ENCODE data around the gene PSTPIP1.

PSTPIP1 gene

DNA sequence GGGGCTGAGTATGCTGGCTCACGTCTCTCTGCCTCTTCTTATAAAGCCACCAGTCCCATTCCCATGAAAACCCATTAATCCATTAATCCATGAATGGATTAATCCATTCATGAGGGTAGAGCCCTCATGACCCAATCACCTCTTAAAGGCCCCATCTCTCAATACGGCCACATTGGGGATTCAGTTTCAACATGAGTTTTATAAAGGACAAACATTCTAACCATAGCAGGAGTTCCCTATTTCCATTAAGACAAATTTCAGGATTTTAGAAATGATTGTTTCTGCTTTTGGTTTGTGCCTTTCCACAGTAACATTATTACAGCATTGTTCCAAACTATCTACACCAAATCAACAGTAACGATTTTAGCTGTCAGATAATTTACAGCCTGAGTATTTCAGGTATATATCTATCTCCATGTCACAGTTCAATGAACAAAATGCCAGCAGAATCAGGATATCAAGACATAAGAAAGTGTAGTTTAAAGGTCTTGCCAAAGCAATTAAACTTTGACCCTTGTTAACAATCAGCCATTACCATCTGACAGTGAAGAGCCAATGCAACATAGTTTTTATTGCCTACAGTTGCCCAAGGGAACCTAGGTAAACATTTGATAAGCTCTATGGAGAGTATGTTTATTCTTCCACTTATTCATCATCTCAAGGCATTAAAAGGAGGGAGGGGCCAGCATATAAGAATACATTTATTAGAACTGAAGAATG, 72.2 kb downstream of the PSTPIP1 start:
- Mint-ChIP-seq H3K4me1 (ENCODE audit: low read depth) (peaks cover 76% of the 10 kb centered on the region), H3K27ac (peak overlapping the region; percentile 60), H3K36me3 (ENCODE audit: low read depth) (peaks cover 19% of the 10 kb centered on the region), H3K27me3 (no peaks in the 10 kb centered on the region), H3K9me3 (no peaks in the 10 kb centered on the region), H3K4me3 (peak overlapping the region; percentile 44)

DNA sequence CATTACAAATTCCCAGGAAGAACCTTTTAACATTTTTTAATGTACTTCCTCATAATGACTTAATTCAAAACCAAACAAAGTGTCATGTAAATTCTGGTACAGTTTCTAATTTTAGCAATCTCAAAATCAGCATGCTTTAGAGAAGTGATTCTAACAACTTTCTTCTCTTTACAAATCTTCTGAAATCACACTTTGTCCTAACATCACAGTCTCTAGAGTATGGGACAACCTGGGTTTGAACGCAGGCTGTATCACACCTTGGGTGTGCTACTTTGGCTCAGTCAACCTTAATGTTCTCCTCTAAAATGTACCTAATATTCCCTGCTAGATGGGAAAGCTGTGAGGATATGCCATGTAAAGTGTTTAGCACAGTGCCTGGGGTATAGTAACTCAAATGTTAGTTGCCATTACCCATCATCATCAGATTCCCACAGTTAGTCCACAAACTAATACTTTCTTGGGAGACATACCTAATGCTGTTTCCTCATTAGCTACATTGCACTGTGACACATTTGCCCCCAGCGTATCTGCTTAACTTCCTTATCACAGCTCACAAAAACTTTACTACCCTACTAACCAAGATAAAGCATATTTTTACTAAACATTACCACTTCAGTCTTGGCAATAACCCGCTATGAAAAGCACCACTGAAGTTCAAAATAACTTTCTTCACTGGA, 72.9 kb downstream of the PSTPIP1 start:
- Mint-ChIP-seq H3K36me3 (ENCODE audit: low read depth) (peaks cover 19% of the 10 kb centered on the region), H3K4me1 (ENCODE audit: low read depth) (peaks cover 70% of the 10 kb centered on the region), H3K27ac (no peak overlapping the region), H3K9me3 (no peaks in the 10 kb centered on the region), H3K27me3 (no peaks in the 10 kb centered on the region), H3K4me3 (peak overlapping the region; percentile 44)

DNA sequence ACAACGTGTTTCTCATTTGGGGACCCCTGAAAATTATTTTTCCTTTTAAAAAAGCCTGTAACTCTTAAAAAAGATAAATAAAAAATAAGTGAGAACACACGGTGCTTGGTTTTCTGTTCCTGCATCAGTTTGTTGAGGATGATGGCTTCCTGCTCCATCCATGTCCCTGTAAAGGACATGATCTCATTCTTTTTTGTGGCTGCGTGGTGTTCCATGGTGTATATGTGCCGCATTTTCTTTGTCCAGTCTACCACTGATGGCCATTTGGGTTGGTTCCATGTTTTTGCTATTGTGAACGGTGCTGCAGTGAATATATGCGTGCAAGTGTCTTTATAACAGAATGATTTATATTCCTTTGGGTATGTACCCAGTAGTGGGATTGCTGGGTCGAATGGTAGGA, 73.7 kb downstream of the PSTPIP1 start:
- peaks cover 62% of the 10 kb centered on the region for H3K4me1 Mint-ChIP-seq (ENCODE audit: low read depth)
- peak overlapping the region; percentile 1 for H3K4me3 Mint-ChIP-seq
- no peaks in the 10 kb centered on the region for H3K27me3 Mint-ChIP-seq
- no peak overlapping the region for H3K27ac Mint-ChIP-seq
- H3K36me3 Mint-ChIP-seq (ENCODE audit: low read depth), result peaks cover 19% of the 10 kb centered on the region
- H3K9me3 Mint-ChIP-seq, result no peaks in the 10 kb centered on the region

DNA sequence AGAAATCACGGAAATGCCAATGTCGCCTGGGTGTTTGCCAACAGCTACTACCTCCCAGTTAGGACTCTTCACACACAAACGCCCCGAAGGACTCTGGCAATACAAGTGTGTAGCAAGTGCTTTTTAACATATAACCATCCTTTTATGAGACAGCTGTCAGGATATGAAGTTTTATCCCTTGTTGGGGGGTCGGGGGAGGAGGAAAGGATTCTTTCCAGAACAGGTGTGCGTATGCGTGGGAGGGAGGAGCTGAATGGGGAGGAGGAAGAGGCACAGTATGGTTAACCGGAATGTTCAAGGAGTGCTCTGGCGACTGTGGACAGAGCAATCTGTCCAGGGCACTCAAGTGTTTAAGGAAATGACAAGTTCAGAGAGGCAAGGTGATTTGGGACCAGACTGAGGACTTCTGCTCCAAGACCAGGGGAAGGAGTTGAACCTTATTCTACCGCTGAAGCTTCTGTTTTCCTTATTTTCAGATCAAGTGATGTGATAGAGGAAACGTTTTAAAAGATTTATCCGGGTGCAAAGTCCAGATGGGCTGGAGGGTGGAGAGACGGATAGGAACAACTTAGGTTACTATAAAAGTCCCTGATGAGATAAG, 74.7 kb downstream of the PSTPIP1 start:
- H3K9me3 Mint-ChIP-seq, result no peaks in the 10 kb centered on the region
- H3K27ac Mint-ChIP-seq, result peak overlapping the region; percentile 85
- H3K36me3 Mint-ChIP-seq (ENCODE audit: low read depth), result peaks cover 14% of the 10 kb centered on the region
- peak overlapping the region; percentile 85 for H3K4me3 Mint-ChIP-seq
- peaks cover 52% of the 10 kb centered on the region for H3K4me1 Mint-ChIP-seq (ENCODE audit: low read depth)
- no peaks in the 10 kb centered on the region for H3K27me3 Mint-ChIP-seq

DNA sequence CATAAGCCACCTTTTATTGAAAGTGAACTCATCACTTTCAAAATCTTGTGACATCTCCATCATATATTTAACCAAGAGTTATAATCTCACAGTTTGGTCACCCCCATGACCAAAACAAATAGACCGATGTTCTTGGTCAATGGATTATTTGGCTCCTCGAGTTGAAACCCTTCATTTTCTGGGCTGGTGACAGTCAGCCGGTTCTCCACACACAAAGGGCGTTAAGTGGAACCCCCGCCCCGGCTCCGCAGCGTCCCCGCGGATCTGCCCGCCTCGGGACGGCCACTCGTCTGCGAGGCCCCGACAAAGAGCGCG, 75.2 kb downstream of the PSTPIP1 start:
- Mint-ChIP-seq H3K4me1 (ENCODE audit: low read depth) (peaks cover 47% of the 10 kb centered on the region), H3K27ac (peak overlapping the region; percentile 85), H3K4me3 (peak overlapping the region; percentile 85), H3K36me3 (ENCODE audit: low read depth) (peaks cover 14% of the 10 kb centered on the region), H3K9me3 (no peaks in the 10 kb centered on the region), H3K27me3 (no peaks in the 10 kb centered on the region)

DNA sequence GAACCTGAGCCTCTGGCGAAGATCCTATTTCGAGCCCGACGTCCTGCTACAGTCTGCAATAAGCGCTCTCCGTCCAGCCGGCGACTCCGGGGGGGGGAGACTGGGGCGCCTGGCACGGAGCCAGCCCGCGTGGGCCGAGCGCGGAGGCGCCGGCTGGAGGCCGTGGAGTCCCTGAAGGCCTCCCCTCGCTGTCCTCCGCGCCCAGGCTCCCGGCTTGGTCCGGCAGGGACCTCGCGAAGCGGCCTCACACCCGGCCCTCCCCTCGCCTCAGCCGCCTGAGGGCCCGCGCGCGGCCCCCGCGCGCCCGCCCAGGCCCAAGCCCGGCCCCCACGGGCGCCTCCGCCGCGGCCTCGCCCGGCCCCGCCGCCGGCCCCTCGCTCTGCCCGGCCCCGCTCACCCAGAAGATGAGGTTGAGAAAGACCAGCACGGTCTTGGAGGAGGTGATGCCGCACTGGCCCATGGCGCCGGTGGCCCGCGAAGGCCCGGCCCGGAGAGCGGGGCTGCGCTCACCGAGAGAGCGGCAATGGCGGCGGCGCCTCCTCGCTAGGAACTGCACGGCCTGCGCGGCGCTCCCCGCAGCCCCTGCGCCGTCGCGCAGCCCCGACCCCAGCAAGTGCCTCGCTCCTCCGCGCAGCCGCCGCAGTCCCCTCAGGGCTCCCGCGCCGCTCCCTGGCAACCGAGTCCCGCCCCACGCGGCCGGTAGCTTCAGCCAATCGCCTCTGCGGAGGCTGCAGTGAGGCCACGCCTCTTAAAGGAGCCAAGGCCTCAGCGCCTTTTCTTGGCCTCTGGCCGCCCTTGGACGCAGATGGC, 75.8 kb downstream of the PSTPIP1 start, which contains the start of gene TSPAN3:
TSS of gene TSPAN3 (minus strand) at position 615 of the 810 bp plus-strand sequence. CDS start at position 460, 155 bp downstream.
- H3K36me3 Mint-ChIP-seq (ENCODE audit: low read depth), result peaks cover 14% of the 10 kb centered on the region
- no peaks in the 10 kb centered on the region for H3K27me3 Mint-ChIP-seq
- H3K4me3 Mint-ChIP-seq, result peak within 1 kb of the TSS; percentile 85
- H3K4me1 Mint-ChIP-seq (ENCODE audit: low read depth), result peaks cover 46% of the 10 kb centered on the region
- no peaks in the 10 kb centered on the region for H3K9me3 Mint-ChIP-seq
- H3K27ac Mint-ChIP-seq, result peak within 1 kb of the TSS; percentile 85

DNA sequence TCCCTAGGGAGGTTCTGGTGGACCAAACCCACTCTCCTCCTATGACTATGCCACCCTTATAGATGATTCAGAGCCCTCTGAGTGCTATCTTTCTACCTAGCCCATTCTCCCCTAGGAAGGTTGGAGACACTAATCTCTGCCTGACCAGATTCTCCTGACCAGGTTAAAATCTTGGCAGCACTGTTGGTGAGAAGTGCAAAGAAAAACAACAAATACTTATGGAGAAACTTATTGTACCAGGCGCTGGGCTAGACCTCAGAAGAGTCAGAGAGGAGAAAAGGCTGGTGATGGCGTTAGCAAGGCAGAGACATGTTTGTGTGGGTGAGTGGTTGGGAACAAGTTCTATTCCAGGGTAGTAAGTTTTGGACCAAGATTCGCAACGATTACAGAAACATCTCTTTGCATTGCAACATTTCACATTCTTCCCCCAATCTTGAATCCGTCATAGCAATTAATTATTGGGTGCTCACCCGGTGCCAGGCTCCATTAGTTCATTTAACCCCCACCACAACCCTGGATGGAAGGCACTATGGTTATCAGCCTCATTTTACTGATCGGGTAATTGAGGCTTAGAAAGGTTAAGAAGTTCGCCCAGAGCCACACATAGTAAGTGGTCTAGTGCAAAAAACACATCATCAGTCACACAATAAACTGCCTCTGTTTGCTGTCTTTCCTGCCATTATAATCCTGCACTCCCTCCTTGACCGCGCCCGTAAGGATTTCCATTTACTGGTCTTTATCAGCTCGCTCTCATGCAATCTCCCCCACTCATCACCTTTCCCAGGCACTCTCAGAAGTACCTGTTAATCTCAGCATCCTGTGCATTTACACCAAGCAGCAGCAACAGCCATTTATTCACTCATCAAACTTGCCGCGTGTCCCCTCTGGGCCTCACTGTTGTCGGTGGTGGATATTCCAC, 76.6 kb downstream of the PSTPIP1 start:
- H3K4me3 Mint-ChIP-seq, result peak overlapping the region; percentile 68
- no peaks in the 10 kb centered on the region for H3K27me3 Mint-ChIP-seq
- H3K36me3 Mint-ChIP-seq (ENCODE audit: low read depth), result peaks cover 12% of the 10 kb centered on the region
- H3K4me1 Mint-ChIP-seq (ENCODE audit: low read depth), result peaks cover 44% of the 10 kb centered on the region
- H3K27ac Mint-ChIP-seq, result peak overlapping the region; percentile 66
- no peaks in the 10 kb centered on the region for H3K9me3 Mint-ChIP-seq

DNA sequence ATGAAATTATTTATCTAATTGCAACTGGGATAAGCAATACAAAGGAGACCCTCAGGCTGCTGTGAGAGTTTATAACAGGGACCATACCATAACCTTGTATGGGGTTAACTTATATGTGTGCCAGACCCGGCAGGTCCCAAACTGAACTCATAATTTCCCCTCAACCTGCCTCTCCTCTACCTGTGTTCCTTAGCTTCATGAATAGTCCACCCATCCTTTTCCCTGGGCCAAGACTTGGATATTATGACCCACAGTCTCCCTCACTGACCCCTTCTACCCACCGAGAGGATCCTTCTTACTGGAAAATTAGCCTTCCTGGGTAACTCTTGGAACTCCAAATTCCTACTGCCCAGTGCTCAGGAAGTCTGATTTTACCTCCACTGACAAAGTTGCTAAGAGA, 79.4 kb downstream of the PSTPIP1 start:
- H3K4me3 Mint-ChIP-seq, result no peak overlapping the region
- H3K9me3 Mint-ChIP-seq, result no peaks in the 10 kb centered on the region
- H3K36me3 Mint-ChIP-seq (ENCODE audit: low read depth), result no peaks in the 10 kb centered on the region
- H3K4me1 Mint-ChIP-seq (ENCODE audit: low read depth), result peaks cover 18% of the 10 kb centered on the region
- H3K27me3 Mint-ChIP-seq, result no peaks in the 10 kb centered on the region
- H3K27ac Mint-ChIP-seq, result no peak overlapping the region

DNA sequence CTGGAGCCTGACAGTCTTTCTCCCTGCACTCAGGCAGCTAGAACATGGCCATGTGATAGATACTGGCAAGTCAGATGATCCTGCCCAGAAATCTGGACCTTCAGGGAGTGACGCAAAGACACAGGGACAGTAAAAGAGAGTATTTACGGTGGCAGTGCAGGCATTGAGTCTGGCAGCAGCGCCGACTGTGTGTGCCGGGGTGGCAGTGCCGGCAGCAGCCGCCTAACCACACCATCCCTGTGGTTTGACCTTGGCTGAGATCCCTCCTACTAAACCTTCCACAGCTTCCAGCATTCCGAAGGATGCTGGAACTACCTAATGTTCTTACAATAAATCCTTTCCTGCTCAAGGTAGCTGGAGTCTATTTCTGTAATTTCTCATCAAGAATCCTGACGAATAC, 80.6 kb downstream of the PSTPIP1 start:
- H3K27ac Mint-ChIP-seq, result no peak overlapping the region
- no peaks in the 10 kb centered on the region for H3K36me3 Mint-ChIP-seq (ENCODE audit: low read depth)
- no peak overlapping the region for H3K4me3 Mint-ChIP-seq
- H3K27me3 Mint-ChIP-seq, result no peaks in the 10 kb centered on the region
- no peaks in the 10 kb centered on the region for H3K9me3 Mint-ChIP-seq
- peaks cover 11% of the 10 kb centered on the region for H3K4me1 Mint-ChIP-seq (ENCODE audit: low read depth)

DNA sequence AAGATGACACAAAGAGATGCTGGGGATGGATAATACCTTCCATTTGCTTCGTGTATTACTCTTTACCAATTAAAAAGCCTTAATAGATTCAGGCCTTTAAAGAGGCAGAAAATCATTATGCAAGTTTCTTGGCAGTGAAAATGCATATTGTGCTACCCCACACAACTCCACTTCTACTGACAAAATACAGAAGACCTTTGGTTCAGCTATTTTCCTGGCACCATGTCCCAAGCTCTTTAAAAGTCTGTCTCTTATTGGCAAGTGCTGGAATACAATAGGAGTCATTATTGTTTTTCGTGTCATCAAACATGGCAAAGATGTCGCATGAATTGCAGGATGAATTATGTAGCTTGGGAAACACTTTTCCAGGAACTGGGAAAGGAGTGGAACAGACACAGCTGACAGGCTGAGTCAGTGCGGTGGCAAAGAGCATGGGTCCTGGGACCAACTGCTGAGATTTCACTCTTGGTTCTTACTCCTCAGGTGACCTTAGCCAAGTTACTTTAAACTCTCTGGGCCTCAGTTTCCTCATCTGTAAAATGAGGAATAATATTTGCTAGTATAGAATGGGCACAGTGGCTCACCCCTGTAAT, 81.5 kb downstream of the PSTPIP1 start:
- H3K4me1 Mint-ChIP-seq (ENCODE audit: low read depth), result peaks cover 8% of the 10 kb centered on the region
- no peak overlapping the region for H3K27ac Mint-ChIP-seq
- H3K27me3 Mint-ChIP-seq, result no peaks in the 10 kb centered on the region
- no peaks in the 10 kb centered on the region for H3K36me3 Mint-ChIP-seq (ENCODE audit: low read depth)
- no peak overlapping the region for H3K4me3 Mint-ChIP-seq
- no peaks in the 10 kb centered on the region for H3K9me3 Mint-ChIP-seq

DNA sequence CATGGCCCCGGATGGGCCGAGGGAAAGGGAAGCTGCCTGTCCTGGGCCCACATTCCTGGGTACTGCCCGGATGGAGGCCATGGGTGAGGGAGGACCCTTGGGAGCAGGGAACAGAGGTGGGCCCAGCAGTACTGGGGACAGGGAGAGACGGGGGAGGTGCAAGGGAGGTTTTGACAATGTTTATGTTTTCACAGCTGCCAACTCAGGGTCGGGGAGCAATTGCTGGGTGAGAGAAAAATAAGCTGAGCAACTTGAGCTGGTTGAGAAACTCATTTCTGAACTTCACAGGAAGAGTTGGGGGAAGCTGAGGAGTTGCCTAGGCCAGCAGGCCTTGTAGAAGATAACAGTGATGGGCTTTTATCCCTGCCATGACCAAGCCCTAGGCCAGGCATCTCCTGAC, 87.0 kb downstream of the PSTPIP1 start:
- Mint-ChIP-seq H3K36me3 (ENCODE audit: low read depth) (no peaks in the 10 kb centered on the region), H3K9me3 (no peaks in the 10 kb centered on the region), H3K27me3 (no peaks in the 10 kb centered on the region), H3K4me1 (ENCODE audit: low read depth) (peaks cover 32% of the 10 kb centered on the region), H3K27ac (no peak overlapping the region), H3K4me3 (no peak overlapping the region)

DNA sequence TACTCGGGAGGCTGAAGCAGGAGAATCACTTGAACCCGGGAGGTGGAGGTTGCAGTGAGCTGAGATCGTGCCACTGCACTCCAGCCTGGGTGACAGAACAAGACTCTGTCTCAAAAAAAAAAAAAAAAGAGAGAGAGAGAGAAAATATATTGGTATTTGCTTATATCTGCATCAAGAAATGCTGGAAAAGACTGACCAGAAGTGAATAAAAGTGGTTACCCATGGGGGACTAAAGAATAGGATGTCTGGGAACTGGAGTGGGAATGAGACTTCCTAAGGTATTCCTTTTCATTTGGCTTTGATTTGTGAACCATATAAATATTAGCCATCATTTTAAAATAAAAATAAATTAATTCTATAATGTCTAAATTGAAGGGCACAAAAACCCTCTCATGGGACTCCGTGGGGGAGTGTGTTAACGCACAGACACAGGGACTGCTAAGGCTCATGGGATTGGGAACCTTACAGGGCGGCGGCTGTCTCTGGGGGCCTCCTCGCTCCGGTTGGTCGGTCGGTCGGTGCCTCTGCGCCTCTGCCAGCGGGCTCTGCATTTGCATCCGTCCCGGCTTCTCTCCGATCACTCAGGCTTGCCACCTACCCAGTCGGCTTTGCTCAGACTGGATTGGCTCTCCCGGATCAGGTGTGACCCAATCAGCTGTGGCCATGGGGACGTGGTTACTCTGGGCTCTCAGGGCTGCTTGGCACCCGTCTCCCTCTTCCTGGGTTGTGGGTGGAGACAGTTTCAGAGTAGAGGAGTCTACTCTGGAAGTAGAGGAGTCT, 88.6 kb downstream of the PSTPIP1 start:
- Mint-ChIP-seq H3K27me3 (no peaks in the 10 kb centered on the region), H3K27ac (peak overlapping the region; percentile 5), H3K9me3 (no peaks in the 10 kb centered on the region), H3K4me3 (peak overlapping the region; percentile 37), H3K4me1 (ENCODE audit: low read depth) (peaks cover 32% of the 10 kb centered on the region), H3K36me3 (ENCODE audit: low read depth) (no peaks in the 10 kb centered on the region)

DNA sequence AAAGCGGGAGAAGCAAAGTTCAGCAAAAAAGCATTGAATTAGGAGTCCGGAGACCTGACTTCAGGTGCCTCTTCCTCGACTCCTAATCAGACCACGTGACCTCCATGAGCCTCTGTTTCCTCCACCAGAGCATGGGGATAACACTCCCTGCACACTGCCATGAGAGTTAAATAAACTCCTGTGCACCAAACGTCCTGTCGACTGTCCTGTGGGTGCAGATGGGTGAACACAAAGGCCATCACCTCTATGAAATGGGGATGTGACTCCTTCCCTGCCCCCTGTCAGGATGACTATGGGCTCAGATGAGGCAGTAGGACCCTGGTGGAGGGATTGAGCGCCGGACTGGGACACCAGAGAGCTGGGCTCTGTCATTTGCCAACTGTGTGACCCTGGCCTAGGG, 89.5 kb downstream of the PSTPIP1 start:
- no peak overlapping the region for H3K4me3 Mint-ChIP-seq
- H3K36me3 Mint-ChIP-seq (ENCODE audit: low read depth), result no peaks in the 10 kb centered on the region
- no peaks in the 10 kb centered on the region for H3K9me3 Mint-ChIP-seq
- H3K27ac Mint-ChIP-seq, result no peak overlapping the region
- no peaks in the 10 kb centered on the region for H3K27me3 Mint-ChIP-seq
- H3K4me1 Mint-ChIP-seq (ENCODE audit: low read depth), result peaks cover 32% of the 10 kb centered on the region

Measured in stimulated activated naive CD8-positive, alpha-beta T cell treated with anti-CD3 and anti-CD28 coated beads, Interleukin-15, Interleukin-2, amounts not matched to agents 100 ng/mL and 50 ng/mL, for 24 hours (primary cell).